Astrocyte (in vitro differentiated cells and primary cell): ENCODE measurements around the gene HPN. TPM values are rescaled to one million over a fixed set of nuclear protein-coding genes. Genes with fewer than 3 reads are reported as not detected.

ENCODE experiments used
- DNase-seq: peaks from one replicate; pipeline ENCODE4 v3.0.0-alpha.2; 2010; ENCODE audit warnings: low read depth
- FAIRE-seq: peaks from 2 replicates; lab custom pipeline; 2011; peaks lifted over from hg19 to GRCh38; lab: Jason Lieb, UNC
- H2AFZ ChIP-seq: 2 replicates; pipeline ENCODE4 v1.6.0; 2012; ENCODE audit warnings: low read depth, low read length, inconsistent platforms
- H3K27ac ChIP-seq: 2 replicates; pipeline ENCODE4 v1.5.1; 2011; ENCODE audit warnings: low read depth, low read length, inconsistent platforms
- H3K27me3 ChIP-seq: 2 replicates; pipeline ENCODE4 v1.6.0; 2011; ENCODE audit warnings: low read length, inconsistent platforms; ENCODE audit not compliant: insufficient read depth
- H3K36me3 ChIP-seq: 2 replicates; pipeline ENCODE4 v1.5.1; 2011; ENCODE audit warnings: low read length, inconsistent platforms; ENCODE audit not compliant: insufficient read depth
- H3K4me1 ChIP-seq: 2 replicates; pipeline ENCODE4 v1.5.1; 2011; ENCODE audit warnings: low read length, inconsistent platforms; ENCODE audit not compliant: insufficient read depth
- H3K4me2 ChIP-seq: 2 replicates; pipeline ENCODE4 v1.6.0; 2012; ENCODE audit warnings: low read length, inconsistent platforms
- H3K4me3 ChIP-seq: 2 replicates; pipeline ENCODE4 v1.5.1; 2011; ENCODE audit warnings: low read depth, mild to moderate bottlenecking, low read length, inconsistent platforms; ENCODE audit not compliant: insufficient read depth
- H3K79me2 ChIP-seq: 2 replicates; pipeline ENCODE4 v1.6.0; 2012; ENCODE audit warnings: mild to moderate bottlenecking, low read length, inconsistent platforms; ENCODE audit not compliant: insufficient read depth
- H3K9ac ChIP-seq: 2 replicates; pipeline ENCODE4 v1.6.0; 2012; ENCODE audit warnings: mild to moderate bottlenecking, low read length, inconsistent platforms
- H3K9me3 ChIP-seq: 2 replicates; pipeline ENCODE4 v1.5.1; 2012; ENCODE audit warnings: low read depth, mild to moderate bottlenecking, low read length, inconsistent platforms; ENCODE audit not compliant: insufficient read depth
- H4K20me1 ChIP-seq: 2 replicates; pipeline ENCODE4 v1.6.0; 2012; ENCODE audit warnings: low read length, inconsistent platforms; ENCODE audit not compliant: insufficient read depth
- H3K27ac Mint-ChIP-seq: one replicate; pipeline ENCODE4 v1.8.0; 2021; ENCODE audit warnings: mild to moderate bottlenecking, mixed read lengths; ENCODE audit not compliant: unreplicated experiment
- H3K27me3 Mint-ChIP-seq: one replicate; pipeline ENCODE4 v1.8.0; 2021; ENCODE audit warnings: low read depth, mixed read lengths; ENCODE audit not compliant: unreplicated experiment
- H3K36me3 Mint-ChIP-seq: one replicate; pipeline ENCODE4 v1.8.0; 2021; ENCODE audit warnings: low read depth, mixed read lengths; ENCODE audit not compliant: unreplicated experiment
- H3K4me1 Mint-ChIP-seq: one replicate; pipeline ENCODE4 v1.8.0; 2021; ENCODE audit warnings: low read depth, mixed read lengths; ENCODE audit not compliant: unreplicated experiment
- H3K4me3 Mint-ChIP-seq: one replicate; pipeline ENCODE4 v1.8.0; 2021; ENCODE audit warnings: mild to moderate bottlenecking, moderate library complexity, mixed read lengths; ENCODE audit not compliant: unreplicated experiment
- H3K9me3 Mint-ChIP-seq: one replicate; pipeline ENCODE4 v1.8.0; 2021; ENCODE audit warnings: mild to moderate bottlenecking, mixed read lengths; ENCODE audit not compliant: unreplicated experiment
- EZH2 ChIP-seq: IDR thresholded peaks from 2 replicates; pipeline ENCODE4 v1.6.1; 2012; ENCODE audit warnings: mild to moderate bottlenecking, low read length, inconsistent platforms; ENCODE audit not compliant: insufficient read depth
- total RNA-seq: library from RNA; stranded (reverse); gene quantifications from 2 replicates; pipeline ENCODE4 v1.2.1, GENCODE V29; 2021
- TF ChIP-seq, protein P1 (sequence below): IDR thresholded peaks from 2 replicates; pipeline ENCODE4 v1.5.1; 2011; ENCODE audit warnings: low read depth, mild to moderate bottlenecking, inconsistent platforms, low read length, moderate library complexity; ENCODE audit not compliant: insufficient read depth

The HPN gene
- total RNA-seq, 1 donor from 2014 or later: 0.73 TPM

DNA sequence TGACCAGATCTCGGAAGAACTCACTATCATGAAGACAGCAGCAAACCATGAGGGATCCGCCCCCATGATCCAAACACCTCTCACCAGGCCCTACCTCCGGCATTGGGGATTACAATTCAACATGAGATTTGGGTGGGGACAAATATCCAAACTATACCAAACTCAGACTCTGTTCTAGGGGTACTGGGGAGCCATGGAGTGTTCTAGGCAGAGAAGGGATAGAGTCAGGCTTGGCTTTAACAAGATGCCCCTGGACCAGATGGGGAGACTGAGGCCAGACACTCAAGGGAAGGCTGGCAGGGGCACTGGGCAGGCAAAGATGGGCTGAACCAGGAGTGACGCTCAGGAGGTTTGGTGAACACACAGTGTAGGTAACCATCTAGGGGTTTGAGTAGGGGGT, 23.1 kb upstream of the HPN start:
- FAIRE-seq (no peak), DNase-seq (no peak)
- TF ChIP-seq, protein P1, sequence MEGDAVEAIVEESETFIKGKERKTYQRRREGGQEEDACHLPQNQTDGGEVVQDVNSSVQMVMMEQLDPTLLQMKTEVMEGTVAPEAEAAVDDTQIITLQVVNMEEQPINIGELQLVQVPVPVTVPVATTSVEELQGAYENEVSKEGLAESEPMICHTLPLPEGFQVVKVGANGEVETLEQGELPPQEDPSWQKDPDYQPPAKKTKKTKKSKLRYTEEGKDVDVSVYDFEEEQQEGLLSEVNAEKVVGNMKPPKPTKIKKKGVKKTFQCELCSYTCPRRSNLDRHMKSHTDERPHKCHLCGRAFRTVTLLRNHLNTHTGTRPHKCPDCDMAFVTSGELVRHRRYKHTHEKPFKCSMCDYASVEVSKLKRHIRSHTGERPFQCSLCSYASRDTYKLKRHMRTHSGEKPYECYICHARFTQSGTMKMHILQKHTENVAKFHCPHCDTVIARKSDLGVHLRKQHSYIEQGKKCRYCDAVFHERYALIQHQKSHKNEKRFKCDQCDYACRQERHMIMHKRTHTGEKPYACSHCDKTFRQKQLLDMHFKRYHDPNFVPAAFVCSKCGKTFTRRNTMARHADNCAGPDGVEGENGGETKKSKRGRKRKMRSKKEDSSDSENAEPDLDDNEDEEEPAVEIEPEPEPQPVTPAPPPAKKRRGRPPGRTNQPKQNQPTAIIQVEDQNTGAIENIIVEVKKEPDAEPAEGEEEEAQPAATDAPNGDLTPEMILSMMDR: no peak
- TF ChIP-seq EZH2: no peak
- Histone ChIP-seq H3K9ac (no peak overlapping the region), H3K36me3 (peaks cover 6% of the 10 kb centered on the region), H4K20me1 (peaks cover 14% of the 10 kb centered on the region), H3K4me1 (no peaks in the 10 kb centered on the region), H3K9me3 (no peaks in the 10 kb centered on the region), H3K4me2 (no peak overlapping the region), H2AFZ (no peak overlapping the region), H3K79me2 (no peaks in the 10 kb centered on the region), H3K27me3 (no peaks in the 10 kb centered on the region), H3K27ac (no peak overlapping the region), H3K4me3 (no peak overlapping the region)
- Mint-ChIP-seq H3K36me3 (peaks cover 37% of the 10 kb centered on the region), H3K27ac (no peak overlapping the region), H3K4me1 (no peaks in the 10 kb centered on the region), H3K27me3 (no peaks in the 10 kb centered on the region), H3K9me3 (no peaks in the 10 kb centered on the region), H3K4me3 (no peak overlapping the region)

DNA sequence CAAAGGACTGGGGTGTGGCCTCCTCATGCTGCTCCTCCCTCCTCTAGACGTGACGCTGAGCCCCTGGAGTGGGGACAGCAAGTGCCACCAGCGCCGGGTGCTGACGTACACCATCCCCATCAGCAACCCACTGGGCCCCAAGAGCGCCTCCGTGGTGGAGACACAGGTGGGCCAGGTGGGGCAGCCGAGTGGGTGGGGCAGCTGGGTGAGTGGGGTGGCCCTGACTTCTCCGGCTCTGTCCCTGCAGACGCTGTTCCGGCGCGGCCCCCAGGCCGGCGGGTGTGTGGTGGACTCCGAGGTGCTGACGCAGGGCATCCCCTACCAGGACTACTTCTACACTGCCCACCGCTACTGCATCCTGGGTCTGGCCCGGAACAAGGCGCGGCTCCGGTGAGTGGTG, 22.4 kb upstream of the HPN start:
- H3K36me3 ChIP-seq: peaks cover 8% of the 10 kb centered on the region
- no peak overlapping the region for H3K4me3 Mint-ChIP-seq
- no peak overlapping the region for H3K27ac ChIP-seq
- H3K9me3 ChIP-seq: no peaks in the 10 kb centered on the region
- no peak overlapping the region for H3K4me2 ChIP-seq
- FAIRE-seq: no peak
- H3K79me2 ChIP-seq: no peaks in the 10 kb centered on the region
- no peaks in the 10 kb centered on the region for H3K9me3 Mint-ChIP-seq
- TF ChIP-seq, protein P1: no peak
- TF ChIP-seq EZH2: no peak
- no peak overlapping the region for H2AFZ ChIP-seq
- no peaks in the 10 kb centered on the region for H3K4me1 Mint-ChIP-seq
- no peak overlapping the region for H3K27ac Mint-ChIP-seq
- H3K36me3 Mint-ChIP-seq: peaks cover 33% of the 10 kb centered on the region
- H3K9ac ChIP-seq: no peak overlapping the region
- DNase-seq: no peak
- H3K27me3 ChIP-seq: no peaks in the 10 kb centered on the region
- H4K20me1 ChIP-seq: peaks cover 15% of the 10 kb centered on the region
- no peak overlapping the region for H3K4me3 ChIP-seq
- H3K4me1 ChIP-seq: no peaks in the 10 kb centered on the region
- no peaks in the 10 kb centered on the region for H3K27me3 Mint-ChIP-seq

DNA sequence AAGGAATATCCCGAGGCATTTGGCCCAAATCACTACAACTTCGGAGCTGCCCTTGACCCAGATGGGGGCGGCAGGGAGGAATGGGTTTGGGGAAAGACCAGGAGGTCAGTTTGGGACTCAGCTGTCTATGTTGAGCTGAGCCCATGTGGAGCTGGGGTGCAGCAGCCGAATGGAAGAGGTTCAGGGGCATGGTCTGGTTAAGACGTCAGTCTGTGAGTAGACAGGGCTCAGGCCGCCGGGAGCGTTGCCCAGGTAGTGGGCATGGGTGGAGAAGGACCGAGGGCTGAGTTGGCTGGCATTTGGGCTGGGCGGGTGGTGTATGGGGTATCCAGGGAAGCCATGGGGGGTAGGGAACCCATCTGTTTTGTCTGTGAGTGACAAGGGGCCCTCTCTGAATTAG, 20.5 kb upstream of the HPN start:
- H2AFZ ChIP-seq: no peak overlapping the region
- H3K27ac ChIP-seq: no peak overlapping the region
- H3K4me1 ChIP-seq: no peaks in the 10 kb centered on the region
- no peaks in the 10 kb centered on the region for H3K4me1 Mint-ChIP-seq
- H3K4me2 ChIP-seq: no peak overlapping the region
- H3K9me3 ChIP-seq: no peaks in the 10 kb centered on the region
- H3K79me2 ChIP-seq: no peaks in the 10 kb centered on the region
- peaks cover 25% of the 10 kb centered on the region for H3K36me3 Mint-ChIP-seq
- no peaks in the 10 kb centered on the region for H3K27me3 ChIP-seq
- no peak overlapping the region for H3K4me3 ChIP-seq
- no peaks in the 10 kb centered on the region for H3K9me3 Mint-ChIP-seq
- TF ChIP-seq, protein P1: no peak
- TF ChIP-seq EZH2: no peak
- peaks cover 4% of the 10 kb centered on the region for H3K36me3 ChIP-seq
- H3K9ac ChIP-seq: no peak overlapping the region
- no peak for FAIRE-seq
- no peak overlapping the region for H3K4me3 Mint-ChIP-seq
- H4K20me1 ChIP-seq: peaks cover 19% of the 10 kb centered on the region
- H3K27me3 Mint-ChIP-seq: no peaks in the 10 kb centered on the region
- no peak overlapping the region for H3K27ac Mint-ChIP-seq
- DNase-seq: no peak
